AG04450 (cell line): Measurements from ENCODE around the gene ASXL3. TPM values are rescaled to one million over a fixed set of nuclear protein-coding genes. Genes with fewer than 3 reads are reported as not detected.

Source experiments
- CTCF ChIA-PET: fragments of 300-600, 350-600 bp; formaldehyde crosslinking; extraction: SDS; loops from one replicate; lab custom pipeline; 2022; ENCODE audit warnings: antibody characterized with exemption, inconsistent platforms; lab: Charles Lee
- POLR2A ChIA-PET: fragments of 350-600 bp; formaldehyde crosslinking; extraction: SDS; loops from one replicate; lab custom pipeline; 2021; ENCODE audit warnings: antibody characterized with exemption, inconsistent platforms; lab: Yijun Ruan, JAX
- DNase-seq: peaks from one replicate; pipeline ENCODE4 v3.0.0-alpha.2; 2011; ENCODE audit warnings: low read depth, low spot score
- H3K27ac ChIP-seq: one replicate; pipeline ENCODE4 v1.5.1; 2012; ENCODE audit warnings: low read depth, low read length, control low read depth
- H3K27me3 ChIP-seq: one replicate; pipeline ENCODE4 v1.6.0; 2012; ENCODE audit warnings: low read length; ENCODE audit not compliant: control insufficient read depth, insufficient read depth
- H3K4me3 ChIP-seq: 2 replicates; pipeline ENCODE4 v1.5.1; 2011; ENCODE audit warnings: mild to moderate bottlenecking, low read depth, low read length, control low read depth
- H3K9me3 ChIP-seq: 2 replicates; pipeline ENCODE4 v1.5.1; 2012; ENCODE audit warnings: low read length; ENCODE audit not compliant: control insufficient read depth, insufficient read depth
- CTCF ChIP-seq: IDR thresholded peaks from 2 replicates; pipeline ENCODE4 v1.5.1; 2011; ENCODE audit warnings: low read depth, low read length, control low read depth, inconsistent platforms
- polyA plus RNA-seq: library from polyadenylated mRNA; depleted of rRNA; stranded (reverse); fragments of >200 nt; gene quantifications from 2 replicates; pipeline ENCODE4 v1.2.3, GENCODE V29; 2011

ASXL3 gene
- polyA plus RNA-seq, 1 experiment: 0.19 TPM

- no peak for DNase-seq
- no peak overlapping the region for H3K27ac ChIP-seq
- ChIA-PET POLR2A (no interaction called here), CTCF (no interaction called here)
- no peak for TF ChIP-seq CTCF
- no peak overlapping the region for H3K4me3 ChIP-seq
- H3K9me3 ChIP-seq: no peaks in the 10 kb centered on the region
- no peaks in the 10 kb centered on the region for H3K27me3 ChIP-seq
Observed at GRCh38 chr18:33541316-33541715, 36.7 kb upstream of the ASXL3 start.

GRCh38 chr18:33556846-33557245, 21.2 kb upstream of the ASXL3 start:
- Histone ChIP-seq H3K9me3 (no peaks in the 10 kb centered on the region), H3K4me3 (no peak overlapping the region), H3K27me3 (no peaks in the 10 kb centered on the region), H3K27ac (no peak overlapping the region)
- DNase-seq: no peak
- ChIA-PET POLR2A (no interaction called here), CTCF (no interaction called here)
- TF ChIP-seq CTCF: no peak

- TF ChIP-seq CTCF: no peak
- ChIA-PET CTCF (no interaction called here), POLR2A (no interaction called here)
- no peak overlapping the region for H3K27ac ChIP-seq
- no peaks in the 10 kb centered on the region for H3K9me3 ChIP-seq
- DNase-seq: no peak
- no peak overlapping the region for H3K4me3 ChIP-seq
- H3K27me3 ChIP-seq: no peaks in the 10 kb centered on the region
Observed at GRCh38 chr18:33557706-33558105, 20.3 kb upstream of the ASXL3 start.

- Histone ChIP-seq H3K9me3 (no peaks in the 10 kb centered on the region), H3K27ac (no peak overlapping the region), H3K27me3 (no peaks in the 10 kb centered on the region), H3K4me3 (no peak overlapping the region)
- no peak for TF ChIP-seq CTCF
- ChIA-PET CTCF (no interaction called here), POLR2A (no interaction called here)
- DNase-seq: no peak
Observed at GRCh38 chr18:33558529-33558928, 19.5 kb upstream of the ASXL3 start.

- H3K4me3 ChIP-seq: no peak overlapping the region
- ChIA-PET POLR2A (no interaction called here), CTCF (no interaction called here)
- H3K27ac ChIP-seq: no peak overlapping the region
- no peak for DNase-seq
- no peaks in the 10 kb centered on the region for H3K9me3 ChIP-seq
- TF ChIP-seq CTCF: no peak
- H3K27me3 ChIP-seq: no peaks in the 10 kb centered on the region
Observed at GRCh38 chr18:33560686-33561370, 17.2 kb upstream of the ASXL3 start.
